GM21423 (cell line): Measurements from ENCODE around the gene PANX1.
A peak's percentile ranks its signal among the peaks of the same experiment; 100 is the strongest.

ENCODE experiments used
- ATAC-seq: cut with Tn5 transposase; IDR thresholded peaks from one replicate; pipeline ENCODE4 v1.9.1; 2021; ENCODE audit warnings: mild to moderate bottlenecking, moderate library complexity; ENCODE audit not compliant: unreplicated experiment

Gene PANX1

GRCh38 chr11:94183886-94184264, 55.2 kb downstream of the PANX1 start:
- ATAC-seq = peak; percentile 72

- ATAC-seq = no peak
Measured at GRCh38 chr11:94184362-94184761, 55.7 kb downstream of the PANX1 start.

- no peak for ATAC-seq
Measured at GRCh38 chr11:94184846-94185245, 56.2 kb downstream of the PANX1 start.

GRCh38 chr11:94185416-94186084, 56.9 kb downstream of the PANX1 start:
- ATAC-seq = no peak

- no peak for ATAC-seq
Measured at GRCh38 chr11:94186342-94187203, 57.9 kb downstream of the PANX1 start.

GRCh38 chr11:94193288-94193687, 64.6 kb downstream of the PANX1 start:
- no peak for ATAC-seq

GRCh38 chr11:94194712-94195111, 66.1 kb downstream of the PANX1 start:
- no peak for ATAC-seq

- no peak for ATAC-seq
Measured at GRCh38 chr11:94196363-94196762, 67.7 kb downstream of the PANX1 start.

GRCh38 chr11:94198718-94199117, 70.1 kb downstream of the PANX1 start:
- no peak for ATAC-seq

GRCh38 chr11:94199136-94200130, 70.8 kb downstream of the PANX1 start:
- no peak for ATAC-seq

GRCh38 chr11:94201004-94201465, 72.4 kb downstream of the PANX1 start:
- ATAC-seq = no peak

- ATAC-seq = no peak
Measured at GRCh38 chr11:94203070-94203469, 74.4 kb downstream of the PANX1 start.

- ATAC-seq = no peak
Measured at GRCh38 chr11:94211261-94211830, 82.7 kb downstream of the PANX1 start.

- ATAC-seq = no peak
Measured at GRCh38 chr11:94212898-94213297, 84.3 kb downstream of the PANX1 start.

- ATAC-seq = no peak
Measured at GRCh38 chr11:94217705-94218104, 89.1 kb downstream of the PANX1 start.

- no peak for ATAC-seq
Measured at GRCh38 chr11:94218372-94218771, 89.7 kb downstream of the PANX1 start.

GRCh38 chr11:94219771-94220170, 91.1 kb downstream of the PANX1 start:
- no peak for ATAC-seq

GRCh38 chr11:94224078-94224477, 95.4 kb downstream of the PANX1 start:
- no peak for ATAC-seq
